Subcutaneous adipose tissue (tissue), 4 donors: ENCODE results near the gene SERTAD2. TPM values are rescaled to one million over a fixed set of nuclear protein-coding genes. Genes with fewer than 3 reads are reported as not detected.

ENCODE experiments used
- total RNA-seq, 4 donors: library from RNA; depleted of rRNA; stranded (reverse); fragments of >200 nt; gene quantifications; one replicate each; pipeline ENCODE4 v1.1.0, GENCODE V29; 2016
- TF ChIP-seq, protein P1 (sequence below): fragments of 450-650 bp; IDR thresholded peaks from one replicate; pipeline ENCODE4 v1.5.1; 2016; ENCODE audit warnings: low read depth, mild to moderate bottlenecking, control low read depth, antibody characterized with exemption, moderate library complexity

The SERTAD2 gene
- total RNA-seq, 4 donors from 2014 or later, result 17.5 to 25.2 (median 20.0) TPM

DNA sequence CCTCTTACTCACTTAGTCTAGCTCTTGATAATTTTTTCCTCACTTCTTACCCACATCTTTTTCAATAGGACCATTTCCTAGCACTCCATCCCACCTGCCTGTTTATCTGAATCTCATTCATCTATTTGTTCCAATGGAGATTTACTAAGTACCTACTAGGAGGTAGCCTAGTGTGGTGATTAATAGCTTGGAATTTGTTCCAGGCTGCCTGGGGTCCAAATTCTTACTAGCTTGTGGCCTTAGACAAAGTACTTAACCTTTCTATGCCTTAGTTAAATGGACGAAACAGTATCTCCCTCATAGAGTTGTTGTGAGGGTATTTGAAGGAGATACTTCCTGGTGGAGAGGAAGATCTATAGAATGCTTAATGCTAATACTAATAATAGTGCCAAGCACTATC lies 42.9 kb upstream of the SERTAD2 start:
- TF ChIP-seq, protein P1, sequence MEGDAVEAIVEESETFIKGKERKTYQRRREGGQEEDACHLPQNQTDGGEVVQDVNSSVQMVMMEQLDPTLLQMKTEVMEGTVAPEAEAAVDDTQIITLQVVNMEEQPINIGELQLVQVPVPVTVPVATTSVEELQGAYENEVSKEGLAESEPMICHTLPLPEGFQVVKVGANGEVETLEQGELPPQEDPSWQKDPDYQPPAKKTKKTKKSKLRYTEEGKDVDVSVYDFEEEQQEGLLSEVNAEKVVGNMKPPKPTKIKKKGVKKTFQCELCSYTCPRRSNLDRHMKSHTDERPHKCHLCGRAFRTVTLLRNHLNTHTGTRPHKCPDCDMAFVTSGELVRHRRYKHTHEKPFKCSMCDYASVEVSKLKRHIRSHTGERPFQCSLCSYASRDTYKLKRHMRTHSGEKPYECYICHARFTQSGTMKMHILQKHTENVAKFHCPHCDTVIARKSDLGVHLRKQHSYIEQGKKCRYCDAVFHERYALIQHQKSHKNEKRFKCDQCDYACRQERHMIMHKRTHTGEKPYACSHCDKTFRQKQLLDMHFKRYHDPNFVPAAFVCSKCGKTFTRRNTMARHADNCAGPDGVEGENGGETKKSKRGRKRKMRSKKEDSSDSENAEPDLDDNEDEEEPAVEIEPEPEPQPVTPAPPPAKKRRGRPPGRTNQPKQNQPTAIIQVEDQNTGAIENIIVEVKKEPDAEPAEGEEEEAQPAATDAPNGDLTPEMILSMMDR, result no peak

DNA sequence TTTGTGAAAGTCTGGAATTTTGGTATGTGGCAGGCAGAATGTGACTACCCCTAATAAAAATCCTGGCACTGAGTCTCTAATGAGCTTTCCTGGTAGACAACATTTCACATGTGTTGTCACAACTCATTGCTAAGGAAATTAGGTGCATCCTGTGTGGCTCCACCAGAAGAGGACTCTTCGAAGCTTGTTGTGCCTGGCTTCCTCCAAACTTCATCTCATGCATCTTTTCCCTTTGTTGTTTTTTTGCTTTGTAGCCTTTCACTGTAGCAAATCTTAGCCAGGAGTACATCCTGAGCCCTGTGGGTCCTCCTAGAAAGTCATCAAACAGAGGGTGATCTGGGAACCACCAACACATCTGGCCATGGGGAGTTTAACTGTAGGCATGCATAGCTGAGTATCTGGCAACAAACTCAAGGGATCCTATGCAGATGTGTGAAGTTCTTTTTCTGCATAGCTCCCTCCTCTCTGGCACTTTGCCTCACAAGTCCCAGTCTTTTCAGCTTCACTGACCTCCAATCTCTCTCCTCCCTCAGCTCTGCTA lies 42.1 kb upstream of the SERTAD2 start:
- TF ChIP-seq, protein P1, result no peak

DNA sequence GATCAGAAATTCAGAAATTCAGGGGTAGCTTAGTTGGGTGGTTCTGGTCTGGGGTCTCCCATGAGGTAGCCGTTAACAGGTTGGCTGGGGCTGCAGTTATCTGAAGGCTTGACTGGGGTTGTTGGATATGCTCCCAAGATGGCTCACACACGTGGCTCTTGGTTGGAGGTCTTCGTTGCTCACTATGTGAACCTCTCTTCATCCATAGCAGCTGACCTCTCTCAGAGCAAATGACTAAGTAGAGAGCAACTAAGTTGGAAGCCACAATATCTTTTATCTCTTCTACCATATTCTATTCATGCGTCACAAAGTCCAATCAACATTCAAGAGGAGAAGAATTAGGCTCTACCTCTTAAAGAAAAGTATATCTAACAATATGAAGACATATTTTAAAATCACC lies 38.7 kb upstream of the SERTAD2 start:
- TF ChIP-seq, protein P1, result no peak

DNA sequence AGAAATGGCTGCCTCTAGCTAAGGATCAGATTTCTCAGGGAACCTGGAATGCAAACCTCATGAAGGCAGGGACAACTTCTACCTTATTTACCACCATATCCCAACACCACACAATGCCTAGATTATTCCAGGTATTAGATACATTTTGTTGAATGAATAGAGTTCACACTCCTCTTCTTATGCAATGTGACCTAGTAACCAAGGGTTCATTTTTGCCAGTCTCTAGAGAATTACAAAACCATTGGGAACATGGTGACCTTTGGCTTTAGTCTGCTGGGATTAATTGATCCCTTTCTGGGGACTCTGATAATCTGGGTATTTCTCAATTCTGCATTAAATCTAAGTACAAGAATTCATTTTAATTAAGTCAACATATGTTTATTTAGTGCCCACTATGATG lies 35.2 kb upstream of the SERTAD2 start:
- TF ChIP-seq, protein P1, result no peak

- TF ChIP-seq, protein P1, result no peak
Observed at GRCh38 chr2:64686283-64686956, 32.7 kb upstream of the SERTAD2 start.

DNA sequence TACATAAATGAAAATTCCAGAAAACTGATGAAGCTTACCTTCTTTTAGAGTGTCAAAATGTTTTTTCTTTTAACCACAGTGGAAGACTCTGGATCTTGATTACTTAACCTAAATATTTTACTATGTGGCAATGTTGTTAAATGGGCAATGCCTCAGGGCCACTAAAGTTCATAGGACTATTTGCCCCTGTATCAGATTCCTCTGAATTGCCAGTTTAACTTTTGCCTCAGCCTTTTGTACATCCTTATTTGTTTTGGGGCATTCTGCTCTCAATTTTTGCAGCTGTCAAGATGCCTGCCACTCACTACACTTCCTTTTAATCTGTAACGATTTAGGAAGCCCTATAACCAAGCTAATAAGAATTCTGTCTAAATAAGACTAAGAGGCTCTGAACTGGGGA lies 31.7 kb upstream of the SERTAD2 start:
- TF ChIP-seq, protein P1, result no peak

- TF ChIP-seq, protein P1, result no peak
Observed at GRCh38 chr2:64683771-64684510, 30.2 kb upstream of the SERTAD2 start.
